ENCODE data around the gene RANBP17. TPM values are rescaled to one million over a fixed set of nuclear protein-coding genes. Genes with fewer than 3 reads are reported as not detected.
"Not testable (repeated sequence)": the region's sequence is repeated elsewhere in the genome, so short reads cannot be mapped to it uniquely, and the experiment has no call there.

The RANBP17 gene
- 24.1 and 28.9 TPM in 2 replicates for total RNA-seq (2014; rRNA removed; shearing (Covaris generic))

DNA sequence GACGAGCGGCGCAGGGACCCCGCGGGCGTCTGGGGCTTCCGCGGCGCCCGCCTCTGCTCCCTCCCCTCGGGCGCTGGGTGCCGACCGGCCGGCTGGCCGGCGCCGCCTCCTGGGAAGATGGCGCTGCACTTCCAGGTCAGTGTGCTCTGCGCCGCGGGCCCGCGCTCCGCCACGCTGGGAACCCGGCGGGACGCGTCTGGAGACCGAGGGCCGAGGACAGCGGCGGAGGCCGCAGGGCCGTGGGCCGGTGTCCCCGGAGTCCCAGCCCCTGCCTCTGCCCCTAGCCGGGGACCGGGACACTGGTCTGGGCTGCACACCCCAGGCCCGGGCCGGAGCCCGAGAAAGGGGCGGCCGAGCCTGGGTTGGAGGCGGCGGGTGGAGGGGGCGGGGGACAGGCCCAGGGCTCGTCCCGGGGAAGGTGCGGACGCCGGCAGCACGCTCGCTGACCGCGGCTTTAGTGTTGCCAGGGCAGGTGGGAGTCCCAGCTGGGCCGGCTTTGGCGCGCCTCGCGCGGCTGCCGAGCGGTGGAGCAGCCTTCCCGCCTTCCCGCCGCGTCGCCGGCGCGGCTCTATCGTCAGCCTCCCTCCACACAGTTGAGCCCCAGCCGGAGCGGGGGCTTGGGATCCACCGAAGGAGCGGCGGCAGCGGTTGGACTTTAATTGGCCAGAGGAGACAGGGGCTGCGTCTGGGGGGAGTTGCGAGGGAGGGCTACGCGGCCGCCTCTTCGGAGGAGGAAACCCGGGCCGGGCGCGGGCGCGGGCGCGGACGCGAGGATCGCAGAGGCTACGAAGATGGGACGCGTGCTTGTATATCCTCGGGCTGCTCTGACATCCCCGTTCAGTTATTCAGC, at the start of gene RANBP17:
TSS of gene RANBP17 (plus strand) at position 102 of the 850 bp plus-strand sequence.
- Histone ChIP-seq H3K9me3 (replicated peaks) (peaks cover 13% of the 10 kb centered on the region), H3K4me1 (no peaks in the 10 kb centered on the region), H3K27ac (peak within 1 kb of the TSS; percentile 74), H3K27me3 (no peaks in the 10 kb centered on the region), H3K36me3 (no peaks in the 10 kb centered on the region), H3K4me3 (peak within 1 kb of the TSS; percentile 96)
- peak; percentile 89 to 91 for DNase-seq

DNA sequence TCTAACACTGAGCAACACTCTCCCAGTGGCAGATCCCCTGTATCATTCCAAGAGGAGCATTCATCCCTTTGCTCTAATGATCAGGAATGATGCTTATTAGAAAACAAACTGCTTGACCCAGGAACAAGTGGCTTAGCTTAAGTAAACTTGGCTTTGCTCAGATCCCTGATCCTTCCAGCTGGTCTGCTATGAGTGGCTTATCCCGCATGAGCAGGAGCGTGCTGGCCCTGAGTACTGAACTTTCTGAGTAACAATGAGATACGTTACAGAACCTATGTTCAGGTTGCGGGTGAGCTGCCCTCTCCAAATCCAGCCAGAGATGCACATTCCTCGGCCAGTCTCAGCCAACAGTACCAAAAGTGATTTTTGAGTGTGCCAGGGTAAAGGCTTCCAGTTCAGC, 48.6 kb upstream of the RANBP17 start:
- no peaks in the 10 kb centered on the region for H3K9me3 ChIP-seq (replicated peaks)
- no peak overlapping the region for H3K4me3 ChIP-seq
- no peak for DNase-seq
- H3K36me3 ChIP-seq: no peaks in the 10 kb centered on the region
- no peak overlapping the region for H3K27ac ChIP-seq
- no peaks in the 10 kb centered on the region for H3K4me1 ChIP-seq
- H3K27me3 ChIP-seq: no peaks in the 10 kb centered on the region

DNA sequence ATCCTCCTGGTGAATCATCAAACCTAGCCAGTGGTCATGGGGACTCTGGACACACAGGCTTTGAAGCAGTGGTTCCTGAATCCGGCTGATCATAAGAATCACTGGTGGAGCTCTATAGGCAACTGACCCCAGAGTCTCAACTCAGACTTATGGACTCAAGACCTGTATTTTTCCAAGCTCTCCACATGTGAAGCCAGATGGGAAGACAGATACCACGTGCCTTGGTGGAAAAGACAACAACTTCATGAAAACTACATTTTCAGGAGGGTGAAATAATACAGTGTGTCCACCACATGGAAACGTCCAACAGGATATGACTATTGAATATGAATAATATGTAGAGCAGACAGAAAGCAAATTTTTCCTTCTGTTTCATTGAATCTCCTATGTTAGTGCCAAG, 44.6 kb upstream of the RANBP17 start:
- no peaks in the 10 kb centered on the region for H3K36me3 ChIP-seq
- H3K4me3 ChIP-seq: no peak overlapping the region
- no peaks in the 10 kb centered on the region for H3K27me3 ChIP-seq
- no peaks in the 10 kb centered on the region for H3K4me1 ChIP-seq
- no peak overlapping the region for H3K27ac ChIP-seq
- no peak for DNase-seq
- no peaks in the 10 kb centered on the region for H3K9me3 ChIP-seq (replicated peaks)

DNA sequence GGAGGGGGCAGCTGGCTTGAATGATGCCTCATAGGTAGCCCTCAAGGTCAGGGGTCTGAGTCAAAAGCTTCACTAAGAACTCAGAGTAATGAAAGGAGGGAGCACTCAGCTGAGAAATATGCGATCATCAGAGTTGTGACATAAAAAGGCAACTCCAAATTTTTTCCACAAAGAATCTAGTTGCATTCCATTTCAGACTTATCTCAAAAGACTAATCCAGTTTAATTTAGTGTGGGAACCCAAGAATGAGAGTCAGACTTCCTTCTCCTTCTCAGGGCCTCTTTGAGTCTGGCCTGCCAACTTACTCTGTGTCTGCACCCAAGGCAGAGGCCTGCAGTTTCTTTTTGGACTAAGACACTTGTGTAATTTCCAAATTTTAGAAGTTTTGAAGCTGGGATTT, 43.6 kb upstream of the RANBP17 start:
- no peak overlapping the region for H3K4me3 ChIP-seq
- no peaks in the 10 kb centered on the region for H3K36me3 ChIP-seq
- no peaks in the 10 kb centered on the region for H3K4me1 ChIP-seq
- H3K9me3 ChIP-seq (replicated peaks): no peaks in the 10 kb centered on the region
- no peaks in the 10 kb centered on the region for H3K27me3 ChIP-seq
- H3K27ac ChIP-seq: no peak overlapping the region
- DNase-seq: no peak

DNA sequence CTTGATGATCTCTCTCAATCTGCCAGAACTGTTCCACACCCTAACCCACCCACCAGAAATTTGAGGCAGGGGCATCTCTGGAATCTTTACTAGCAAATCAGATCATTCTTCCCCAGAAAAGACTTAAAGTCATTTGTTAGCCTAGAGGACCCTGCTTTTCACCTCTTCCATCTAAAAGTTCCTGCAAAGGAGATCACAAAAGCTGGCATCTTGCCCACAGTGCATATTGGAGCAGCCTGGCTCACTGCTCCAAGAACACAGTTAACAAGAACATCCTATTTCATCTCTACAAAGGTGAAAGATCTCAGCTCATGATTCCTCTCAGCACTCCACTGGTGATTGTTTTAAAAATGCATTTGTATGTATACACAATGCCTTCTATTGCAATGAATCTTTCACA, 42.0 kb upstream of the RANBP17 start:
- Histone ChIP-seq H3K36me3 (no peaks in the 10 kb centered on the region), H3K27ac (no peak overlapping the region), H3K27me3 (no peaks in the 10 kb centered on the region), H3K4me1 (no peaks in the 10 kb centered on the region), H3K9me3 (replicated peaks) (no peaks in the 10 kb centered on the region), H3K4me3 (no peak overlapping the region)
- DNase-seq: peak in 1 of 2 experiments; percentile 10

DNA sequence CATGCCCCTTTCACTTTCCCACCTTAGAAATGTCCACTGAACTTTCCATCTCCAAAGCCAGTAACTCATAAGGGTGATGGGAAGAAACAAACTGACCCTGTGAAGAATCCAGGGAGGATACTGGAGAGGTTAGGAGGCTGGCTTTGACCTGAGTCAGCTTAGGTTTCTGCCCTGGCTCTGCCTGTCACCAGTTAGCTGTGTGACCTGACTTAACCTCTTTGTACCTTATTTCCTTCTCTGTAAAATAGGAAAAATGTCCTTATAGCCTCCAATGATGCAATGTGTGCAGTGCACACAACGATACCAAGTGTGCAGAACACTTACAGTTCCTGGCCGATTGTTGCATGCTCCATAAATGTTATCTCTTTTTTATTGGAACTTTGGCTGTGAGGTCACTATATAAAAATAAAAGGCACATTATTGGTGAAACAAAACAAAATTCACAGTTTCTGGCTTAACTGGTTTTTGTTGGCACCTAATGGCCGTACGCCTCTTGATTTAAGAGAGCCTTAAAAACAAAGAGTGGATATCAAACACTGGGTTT, 40.5 kb upstream of the RANBP17 start:
- no peak for DNase-seq
- Histone ChIP-seq H3K9me3 (replicated peaks) (peaks cover 4% of the 10 kb centered on the region; the same call in 1 of the 2 replicates), H3K4me1 (no peaks in the 10 kb centered on the region), H3K27ac (no peak overlapping the region), H3K27me3 (no peaks in the 10 kb centered on the region), H3K36me3 (no peaks in the 10 kb centered on the region), H3K4me3 (no peak overlapping the region)

DNA sequence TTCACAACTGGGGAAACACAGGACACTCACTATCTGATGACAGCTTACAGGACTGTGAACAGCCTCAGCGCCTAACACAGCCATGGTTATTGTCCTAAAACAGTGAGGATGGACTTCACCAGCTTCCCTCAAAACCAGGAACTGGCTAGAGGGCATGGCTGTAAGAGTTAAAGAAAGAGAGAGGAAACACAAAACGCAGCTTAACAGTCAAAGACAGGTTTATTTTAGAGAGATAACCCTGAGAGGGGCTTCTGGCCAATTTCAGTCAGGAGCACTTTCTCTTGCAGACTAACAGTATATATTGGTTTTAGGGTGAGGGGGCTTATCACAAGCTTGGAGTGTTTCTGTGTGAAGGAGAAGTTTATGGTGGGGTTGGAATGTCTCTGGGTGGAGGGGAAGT, 35.7 kb upstream of the RANBP17 start:
- H3K36me3 ChIP-seq: no peaks in the 10 kb centered on the region
- no peaks in the 10 kb centered on the region for H3K4me1 ChIP-seq
- H3K4me3 ChIP-seq: no peak overlapping the region
- no peak for DNase-seq
- no peaks in the 10 kb centered on the region for H3K27me3 ChIP-seq
- H3K27ac ChIP-seq: no peak overlapping the region
- H3K9me3 ChIP-seq (replicated peaks): peaks cover 4% of the 10 kb centered on the region; the same call in 1 of the 2 replicates

DNA sequence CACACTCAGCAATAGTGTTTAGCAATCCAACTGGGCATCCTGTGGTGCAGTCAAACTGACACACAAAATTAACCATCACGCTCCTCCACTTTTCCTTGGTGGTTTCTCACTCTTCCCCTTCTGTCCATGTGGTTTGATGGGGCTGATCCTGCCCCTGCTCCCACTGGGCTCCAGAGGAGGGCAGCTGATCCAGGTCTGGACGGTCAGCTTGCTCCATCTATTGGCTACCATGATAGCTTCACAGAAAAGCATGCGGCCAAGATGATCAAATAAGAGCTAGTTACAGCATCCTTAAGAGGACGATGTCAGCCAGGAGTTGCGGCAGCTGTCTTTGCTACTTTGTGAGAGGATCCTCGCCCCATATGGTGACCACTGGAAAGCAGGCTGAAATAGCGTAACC, 29.6 kb upstream of the RANBP17 start:
- H3K4me3 ChIP-seq: no peak overlapping the region
- no peak for DNase-seq
- no peaks in the 10 kb centered on the region for H3K4me1 ChIP-seq
- H3K27me3 ChIP-seq: no peaks in the 10 kb centered on the region
- H3K36me3 ChIP-seq: no peaks in the 10 kb centered on the region
- no peaks in the 10 kb centered on the region for H3K9me3 ChIP-seq (replicated peaks)
- no peak overlapping the region for H3K27ac ChIP-seq

DNA sequence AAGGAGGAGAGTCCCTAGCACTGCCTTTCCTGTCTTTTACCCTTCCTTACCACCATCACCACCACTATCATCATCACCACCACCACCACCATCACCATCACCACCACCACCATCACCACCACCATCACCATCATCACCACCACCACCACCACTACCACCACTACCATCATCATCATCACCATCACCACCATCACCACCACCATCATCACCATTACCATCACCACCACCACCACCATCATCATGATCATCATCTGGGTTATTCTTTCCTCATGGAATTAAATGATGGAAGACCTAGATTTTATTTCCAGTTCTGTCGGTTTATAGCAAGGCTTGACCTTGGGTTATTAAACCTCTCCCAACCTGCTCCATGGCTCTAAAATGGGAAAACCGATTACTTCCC, 27.8 kb upstream of the RANBP17 start:
- not testable (repeated sequence) for DNase-seq; H3K4me1 ChIP-seq; H3K36me3 ChIP-seq; H3K27ac ChIP-seq; H3K9me3 ChIP-seq (replicated peaks); H3K4me3 ChIP-seq; H3K27me3 ChIP-seq

DNA sequence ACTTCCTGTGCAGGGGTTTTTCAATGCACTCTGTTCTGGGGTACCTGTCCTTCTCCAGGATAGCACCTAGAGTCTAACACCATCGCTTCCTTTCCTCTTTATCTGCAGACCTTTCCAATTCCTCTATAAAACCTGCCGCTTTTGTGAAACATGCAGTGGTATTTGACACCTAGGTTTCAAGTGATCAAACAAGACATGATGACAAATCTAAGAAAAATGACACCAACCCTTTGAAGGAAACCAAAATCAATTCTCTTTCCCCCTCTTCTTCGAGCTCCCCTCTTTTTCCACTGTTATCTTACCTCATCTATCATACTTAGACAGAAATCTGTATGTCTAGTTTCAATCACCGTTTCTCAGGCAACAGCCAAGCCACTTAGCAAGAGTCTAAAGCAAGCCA, 25.6 kb upstream of the RANBP17 start:
- Histone ChIP-seq H3K36me3 (no peaks in the 10 kb centered on the region), H3K4me3 (no peak overlapping the region), H3K4me1 (no peaks in the 10 kb centered on the region), H3K9me3 (replicated peaks) (no peaks in the 10 kb centered on the region), H3K27ac (no peak overlapping the region), H3K27me3 (no peaks in the 10 kb centered on the region)
- no peak for DNase-seq

DNA sequence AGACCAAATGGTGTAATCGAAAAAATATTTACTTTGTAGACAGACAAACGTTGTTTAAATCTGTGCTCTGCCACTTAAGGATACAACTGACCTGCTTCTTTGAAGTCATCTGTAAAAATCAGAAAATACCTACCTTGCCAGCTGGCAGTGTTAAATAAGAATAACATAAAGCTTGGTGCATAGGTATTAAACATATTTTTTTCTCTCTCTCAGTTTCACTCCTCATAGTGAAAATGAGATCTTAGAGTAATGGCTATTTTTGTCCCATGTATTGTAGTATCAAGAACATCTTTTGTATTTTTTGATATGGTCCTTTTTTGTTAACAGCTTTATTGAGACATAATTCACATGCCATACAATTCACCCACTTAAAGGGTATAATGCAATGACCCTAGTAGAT, 17.9 kb upstream of the RANBP17 start:
- DNase-seq: no peak
- no peak overlapping the region for H3K4me3 ChIP-seq
- H3K9me3 ChIP-seq (replicated peaks): no peaks in the 10 kb centered on the region
- no peaks in the 10 kb centered on the region for H3K4me1 ChIP-seq
- no peaks in the 10 kb centered on the region for H3K27me3 ChIP-seq
- no peaks in the 10 kb centered on the region for H3K36me3 ChIP-seq
- no peak overlapping the region for H3K27ac ChIP-seq

DNA sequence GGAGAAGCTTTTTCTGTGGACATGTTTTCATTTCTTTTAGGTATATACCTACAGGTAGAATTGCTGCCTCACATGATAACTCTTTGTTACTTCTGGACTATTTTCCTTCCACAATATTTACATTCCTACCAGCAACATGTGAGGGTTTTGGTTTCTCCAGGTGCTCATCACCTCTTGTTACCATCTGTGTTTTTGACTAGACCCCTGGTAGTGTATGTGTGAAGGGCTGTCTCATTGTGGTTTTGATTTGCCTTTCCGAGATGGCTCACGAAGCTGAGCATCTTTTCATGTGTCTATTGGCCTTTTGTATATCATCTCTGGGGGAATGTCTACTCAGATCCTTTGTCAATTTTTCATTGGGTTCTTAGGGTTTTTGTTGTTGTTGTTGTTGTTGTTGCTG, 17.2 kb upstream of the RANBP17 start:
- H3K9me3 ChIP-seq (replicated peaks): no peaks in the 10 kb centered on the region
- H3K27ac ChIP-seq: no peak overlapping the region
- H3K27me3 ChIP-seq: no peaks in the 10 kb centered on the region
- no peak for DNase-seq
- H3K36me3 ChIP-seq: no peaks in the 10 kb centered on the region
- H3K4me3 ChIP-seq: no peak overlapping the region
- H3K4me1 ChIP-seq: no peaks in the 10 kb centered on the region

DNA sequence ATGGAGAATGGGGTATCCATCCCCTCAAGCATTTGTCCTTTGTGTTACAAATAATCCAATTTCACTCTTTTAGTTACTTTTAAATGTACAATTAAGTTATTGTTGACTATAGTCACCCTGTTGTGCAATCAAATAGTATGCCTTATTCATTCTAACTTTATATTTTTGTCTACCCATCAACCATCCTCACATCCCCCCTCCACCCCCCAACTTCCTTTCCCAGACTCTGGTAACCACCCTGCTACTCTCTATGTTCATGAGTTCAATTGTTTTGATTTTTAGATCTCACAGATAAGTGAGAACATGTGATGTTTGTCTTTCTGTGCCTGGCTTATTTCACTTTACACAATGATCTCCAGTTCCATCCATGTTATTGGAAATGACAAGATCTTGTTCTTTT, 15.4 kb upstream of the RANBP17 start:
- H3K9me3 ChIP-seq (replicated peaks): no peaks in the 10 kb centered on the region
- H3K4me1 ChIP-seq: no peaks in the 10 kb centered on the region
- H3K27me3 ChIP-seq: no peaks in the 10 kb centered on the region
- H3K36me3 ChIP-seq: no peaks in the 10 kb centered on the region
- no peak overlapping the region for H3K27ac ChIP-seq
- H3K4me3 ChIP-seq: no peak overlapping the region
- no peak for DNase-seq

DNA sequence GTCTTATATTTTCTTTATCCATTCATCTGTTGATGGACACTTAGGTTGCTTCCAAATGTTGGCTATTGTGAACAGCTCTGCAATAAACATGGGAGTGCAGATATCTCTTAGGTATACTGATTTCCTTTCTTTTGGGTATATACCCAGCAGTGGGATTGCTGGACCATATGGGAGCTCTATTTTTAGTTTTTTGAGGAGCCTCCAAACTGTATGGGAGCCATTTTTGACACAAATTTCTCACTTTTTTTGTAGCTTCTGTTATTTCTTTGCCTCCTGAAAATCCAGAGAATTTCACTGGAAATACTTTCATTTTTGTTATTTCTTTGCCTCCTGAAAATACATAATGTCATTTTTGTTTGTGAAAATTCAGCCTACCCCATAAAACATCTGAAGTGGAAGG, 15.0 kb upstream of the RANBP17 start:
- no peak overlapping the region for H3K4me3 ChIP-seq
- no peaks in the 10 kb centered on the region for H3K4me1 ChIP-seq
- H3K27ac ChIP-seq: no peak overlapping the region
- DNase-seq: no peak
- no peaks in the 10 kb centered on the region for H3K36me3 ChIP-seq
- no peaks in the 10 kb centered on the region for H3K9me3 ChIP-seq (replicated peaks)
- H3K27me3 ChIP-seq: no peaks in the 10 kb centered on the region

DNA sequence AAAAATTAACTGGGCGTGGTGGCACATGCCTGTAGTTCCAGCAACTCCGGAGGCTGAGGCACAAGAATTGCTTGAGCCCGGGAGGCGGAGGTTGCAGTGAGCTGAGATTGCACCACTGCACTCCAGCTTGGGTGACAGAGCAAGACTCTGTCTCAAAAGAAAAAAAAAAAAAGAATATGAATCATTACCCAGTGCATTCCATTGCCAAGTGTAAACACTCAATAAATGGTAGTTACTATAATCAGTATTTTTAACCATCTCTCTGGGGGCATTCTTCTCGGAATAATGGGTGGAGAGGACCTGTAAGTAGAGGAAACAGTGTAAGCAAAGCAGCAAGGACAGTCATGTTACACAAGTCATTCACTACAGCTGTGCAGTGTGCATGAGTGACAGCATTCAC, 13.8 kb upstream of the RANBP17 start:
- no peak for DNase-seq

DNA sequence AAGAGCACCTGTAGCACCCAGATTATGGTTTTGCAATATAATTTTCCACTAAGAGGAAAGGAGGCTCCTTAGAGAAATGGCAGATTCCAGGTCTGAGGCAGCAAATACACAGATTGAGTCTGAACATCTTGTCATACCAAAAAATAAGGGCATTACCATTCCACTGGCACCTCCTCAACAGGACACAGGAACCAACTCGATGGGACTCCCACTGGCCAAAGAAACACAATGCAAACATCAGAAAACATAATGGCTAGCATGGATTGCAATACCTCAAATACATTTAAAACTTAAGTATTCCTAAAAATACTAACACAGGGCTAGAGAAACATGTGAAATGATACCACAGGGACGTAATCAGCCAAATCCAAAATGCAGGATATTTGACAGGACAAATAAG, 12.4 kb upstream of the RANBP17 start:
- no peaks in the 10 kb centered on the region; the same call in 1 of the 2 replicates for H3K27me3 ChIP-seq
- no peaks in the 10 kb centered on the region for H3K4me1 ChIP-seq
- H3K36me3 ChIP-seq: no peaks in the 10 kb centered on the region
- H3K27ac ChIP-seq: no peak overlapping the region
- no peaks in the 10 kb centered on the region for H3K9me3 ChIP-seq (replicated peaks)
- H3K4me3 ChIP-seq: no peak overlapping the region
- DNase-seq: no peak

More for the DNA sequence above, 13.8 kb upstream of the RANBP17 start:
- no peaks in the 10 kb centered on the region for H3K36me3 ChIP-seq
- H3K4me3 ChIP-seq: no peak overlapping the region
- H3K27ac ChIP-seq: no peak overlapping the region
- no peaks in the 10 kb centered on the region for H3K9me3 ChIP-seq (replicated peaks)
- no peaks in the 10 kb centered on the region; the same call in 1 of the 2 replicates for H3K27me3 ChIP-seq
- no peaks in the 10 kb centered on the region for H3K4me1 ChIP-seq

Data from SJCRH30 (cell line).